Naive thymus-derived CD8-positive, alpha-beta T cell (primary cell): ENCODE measurements around the gene CYP2C19. TPM values are rescaled to one million over a fixed set of nuclear protein-coding genes. Genes with fewer than 3 reads are reported as not detected.
"Not testable (repeated sequence)": the region's sequence is repeated elsewhere in the genome, so short reads cannot be mapped to it uniquely, and the experiment has no call there.

Experiments
- ATAC-seq, 2 donors: fragments of 150-1000 bp; cut with Tn5 transposase in 1 of 2; sonication (Bioruptor Pico), chemical (Tn5 transposase) in 1 of 2; 1 replicate in 1 of 2; 2 replicates in 1 of 2; pipeline ENCODE4 v1.10.0; 2021; ENCODE audit warnings: mild to moderate bottlenecking in 2 of 2, moderate library complexity in 2 of 2
- POLR2A ChIA-PET: fragments of 350-600 bp; sonication (Branson Sonifier 250); formaldehyde crosslinking; loops from one replicate; lab custom pipeline; 2021; ENCODE audit warnings: antibody characterized with exemption; lab: Charles Lee
- DNase-seq, 10 donors: peaks; one replicate each; pipeline versions ENCODE4 v3.0.0 to v3.0.0-alpha.2; 2020 to 2022
- H3K27ac Mint-ChIP-seq, 10 donors: one replicate each; pipeline ENCODE4 v1.8.0; 2020 to 2022; ENCODE audit warnings: mild to moderate bottlenecking in 10 of 10, mixed read lengths in 10 of 10, moderate library complexity in 4 of 10, inconsistent platforms in 1 of 10
- H3K27me3 Mint-ChIP-seq, 5 donors: one replicate each; pipeline ENCODE4 v1.8.0; 2021 to 2022; ENCODE audit warnings: mixed read lengths in 5 of 5
- H3K36me3 Mint-ChIP-seq, 3 donors: one replicate each; pipeline ENCODE4 v1.8.0; 2020 to 2022; ENCODE audit warnings: mixed read lengths in 3 of 3, mild to moderate bottlenecking in 2 of 3, inconsistent platforms in 1 of 3
- H3K4me1 Mint-ChIP-seq, 4 donors: one replicate each; pipeline ENCODE4 v1.8.0; 2021 to 2022; ENCODE audit warnings: mixed read lengths in 4 of 4
- H3K4me3 Mint-ChIP-seq, 10 donors: one replicate each; pipeline ENCODE4 v1.8.0; 2020 to 2022; ENCODE audit warnings: mild to moderate bottlenecking in 10 of 10, mixed read lengths in 10 of 10, moderate library complexity in 6 of 10, inconsistent platforms in 1 of 10
- H3K9me3 Mint-ChIP-seq, 9 donors: one replicate each; pipeline ENCODE4 v1.8.0; 2020 to 2022; ENCODE audit warnings: mixed read lengths in 9 of 9, mild to moderate bottlenecking in 3 of 9, inconsistent platforms in 1 of 9, moderate library complexity in 1 of 9
- polyA plus RNA-seq, 3 donors: library from polyadenylated mRNA; unstranded; fragments of 300-500 nt; fragmentation: Illumina TruSeq; gene quantifications; one replicate each; pipeline ENCODE4 v1.2.3, GENCODE V29; 2021
- total RNA-seq, 8 experiments: library from RNA in 2 of 8; stranded (reverse) in 2 of 8; gene quantifications; one replicate each; pipeline ENCODE4 v1.2.3 and lab custom pipeline; 2021 to 2026

Gene CYP2C19
- total and polyA plus RNA-seq, 5 experiments from 2014 or later = not detected

DNA sequence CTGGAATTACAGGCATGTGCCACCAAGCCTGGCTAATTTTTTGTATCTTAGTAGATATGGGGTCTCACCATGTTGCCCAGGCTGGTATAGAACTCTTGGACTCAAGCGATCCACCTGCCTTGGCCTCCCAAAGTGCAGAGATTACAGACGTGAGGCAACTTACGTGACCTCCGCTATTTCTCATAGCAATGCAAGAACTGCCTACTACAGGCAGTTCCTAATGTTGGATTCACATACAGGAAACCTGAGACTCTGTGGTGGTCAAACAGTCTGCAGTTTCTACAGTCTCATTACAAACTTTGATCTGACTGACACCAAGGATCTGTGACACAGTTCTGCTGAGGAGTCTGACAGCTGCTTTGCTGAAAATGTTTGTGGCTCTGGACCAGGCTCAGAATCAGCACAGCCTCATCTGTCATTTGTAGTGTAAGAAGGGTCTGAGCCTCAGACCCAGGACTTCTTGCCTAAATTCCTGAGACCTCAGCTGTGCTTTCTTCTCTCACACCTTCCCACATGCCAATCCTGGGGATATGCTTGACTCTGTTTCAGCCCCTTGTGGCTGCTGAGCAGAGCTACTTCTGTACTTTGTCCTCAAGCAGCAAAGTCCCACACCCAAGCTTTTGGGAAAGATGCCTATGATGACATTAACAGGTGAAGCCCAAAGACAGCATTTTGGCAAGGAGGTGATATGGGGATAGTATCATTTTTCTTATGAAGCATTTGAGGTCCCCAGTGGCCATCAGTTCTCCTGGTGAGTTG is 128.0 kb downstream of the CYP2C19 start:
- DNase-seq (no peak), ATAC-seq (no peak)
- H3K27ac Mint-ChIP-seq = no peak overlapping the region
- POLR2A ChIA-PET = no interaction called here
- no peaks in the 10 kb centered on the region for H3K36me3 Mint-ChIP-seq
- H3K9me3 Mint-ChIP-seq = peaks cover 0 to 18% (median 3%) of the 10 kb centered on the region in 9 donors
- H3K4me3 Mint-ChIP-seq = no peak overlapping the region
- no peaks in the 10 kb centered on the region for H3K4me1 Mint-ChIP-seq
- no peaks in the 10 kb centered on the region for H3K27me3 Mint-ChIP-seq

DNA sequence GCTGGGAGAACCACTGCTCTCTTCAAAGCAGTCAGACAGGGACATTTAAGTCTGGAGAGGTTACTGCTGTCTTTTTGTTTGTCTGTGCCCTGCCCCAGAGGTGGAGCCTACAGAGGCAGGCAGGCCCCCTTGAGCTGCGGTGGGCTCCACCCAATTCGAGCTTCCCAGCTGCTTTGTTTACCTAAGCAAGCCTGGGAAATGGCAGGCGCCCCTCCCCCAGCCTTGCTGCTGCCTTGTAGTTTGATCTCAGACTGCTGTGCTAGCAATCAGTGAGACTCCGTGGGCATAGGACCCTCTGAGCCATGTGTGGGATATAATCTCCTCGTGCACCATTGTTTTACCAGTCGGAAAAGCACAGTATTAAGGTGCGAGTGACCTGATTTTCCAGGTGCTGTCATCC is 135.9 kb downstream of the CYP2C19 start:
- not testable (repeated sequence) for H3K4me3 Mint-ChIP-seq, H3K4me1 Mint-ChIP-seq, H3K27me3 Mint-ChIP-seq

DNA sequence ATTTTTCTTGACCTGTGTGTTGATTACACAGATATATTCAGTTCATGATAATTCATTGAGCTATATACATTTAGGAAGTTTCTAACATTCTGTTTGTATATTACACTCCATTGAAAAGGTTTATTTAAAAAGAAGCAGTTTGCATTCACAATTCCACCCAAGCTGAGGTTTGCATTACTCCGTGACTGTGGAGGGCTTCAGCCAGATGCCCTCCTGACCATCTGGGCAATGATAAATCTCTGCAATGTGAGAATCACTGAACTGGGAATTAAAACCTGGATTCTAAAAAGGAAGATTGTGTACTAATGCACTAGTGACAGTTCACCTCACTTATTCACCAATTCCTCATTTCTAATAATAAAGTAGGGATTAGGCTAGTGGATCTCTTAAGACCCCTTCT is 139.6 kb downstream of the CYP2C19 start:
- Mint-ChIP-seq H3K36me3 (no peaks in the 10 kb centered on the region), H3K27me3 (peaks cover 0 to 2% (median 0%) of the 10 kb centered on the region in 5 donors), H3K27ac (no peak overlapping the region), H3K4me3 (no peak overlapping the region), H3K4me1 (no peaks in the 10 kb centered on the region), H3K9me3 (peaks cover 0 to 7% (median 5%) of the 10 kb centered on the region in 9 donors)
- POLR2A ChIA-PET = no interaction called here
- no peak for DNase-seq
- ATAC-seq = no peak

More for the DNA sequence above, 135.9 kb downstream of the CYP2C19 start:
- POLR2A ChIA-PET, H3K36me3 Mint-ChIP-seq, DNase-seq, ATAC-seq, H3K27ac Mint-ChIP-seq: not testable (repeated sequence)
- H3K9me3 Mint-ChIP-seq = peaks cover 0 to 14% (median 8%) of the 10 kb centered on the region in 9 donors

- POLR2A ChIA-PET = no interaction called here
- ATAC-seq = no peak
Observed at GRCh38 chr10:94902570-94902969, 140.1 kb downstream of the CYP2C19 start.

More at GRCh38 chr10:94902570-94902969, 140.1 kb downstream of the CYP2C19 start:
- H3K27ac Mint-ChIP-seq = no peak overlapping the region
- H3K4me3 Mint-ChIP-seq = no peak overlapping the region
- H3K36me3 Mint-ChIP-seq = no peaks in the 10 kb centered on the region
- peaks cover 0 to 8% (median 4%) of the 10 kb centered on the region in 9 donors for H3K9me3 Mint-ChIP-seq
- H3K4me1 Mint-ChIP-seq = no peaks in the 10 kb centered on the region
- peaks cover 0 to 2% (median 0%) of the 10 kb centered on the region in 5 donors for H3K27me3 Mint-ChIP-seq
- DNase-seq = no peak

Other genes with a start within 250 kb of the CYP2C19 start
- gene HELLS, start 216.9 kb upstream of the CYP2C19 start, total RNA-seq = 1 to 10 TPM; 6.6 to 7.8 TPM
- 1 to 10 TPM; 5.3 to 6.3 (median 5.7) TPM for gene HELLS, start 216.9 kb upstream of the CYP2C19 start, polyA plus RNA-seq
- not detected for gene CYP2C18, start 79.0 kb upstream of the CYP2C19 start, total RNA-seq
- gene CYP2C18, start 79.0 kb upstream of the CYP2C19 start, polyA plus RNA-seq = not detected
- not detected for gene CYP2C9, start 176.0 kb downstream of the CYP2C19 start, total RNA-seq
- not detected for gene CYP2C9, start 176.0 kb downstream of the CYP2C19 start, polyA plus RNA-seq